GM19099 (cell line): ENCODE data around the gene MTFP1.

Experiments
- POLR2A ChIP-seq: IDR thresholded peaks from 3 replicates; pipeline ENCODE4 v1.6.1; 2011; ENCODE audit warnings: low read depth; ENCODE audit not compliant: insufficient read length; ENCODE audit errors: extremely low read depth

Gene MTFP1, protein sequence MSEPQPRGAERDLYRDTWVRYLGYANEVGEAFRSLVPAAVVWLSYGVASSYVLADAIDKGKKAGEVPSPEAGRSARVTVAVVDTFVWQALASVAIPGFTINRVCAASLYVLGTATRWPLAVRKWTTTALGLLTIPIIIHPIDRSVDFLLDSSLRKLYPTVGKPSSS

GRCh38 chr22:30425616-30426387 is at the start of gene MTFP1:
Gene MTFP1, plus strand, starts transcription at chr22:30425768. Its CDS starts 112 bp downstream, at chr22:30425880.
- TF ChIP-seq POLR2A: peak; percentile 71

GRCh38 chr22:30380011-30380410 is 45.6 kb upstream of the MTFP1 start:
- no peak for TF ChIP-seq POLR2A

GRCh38 chr22:30381264-30381663 is 44.3 kb upstream of the MTFP1 start:
- TF ChIP-seq POLR2A: no peak

DNA sequence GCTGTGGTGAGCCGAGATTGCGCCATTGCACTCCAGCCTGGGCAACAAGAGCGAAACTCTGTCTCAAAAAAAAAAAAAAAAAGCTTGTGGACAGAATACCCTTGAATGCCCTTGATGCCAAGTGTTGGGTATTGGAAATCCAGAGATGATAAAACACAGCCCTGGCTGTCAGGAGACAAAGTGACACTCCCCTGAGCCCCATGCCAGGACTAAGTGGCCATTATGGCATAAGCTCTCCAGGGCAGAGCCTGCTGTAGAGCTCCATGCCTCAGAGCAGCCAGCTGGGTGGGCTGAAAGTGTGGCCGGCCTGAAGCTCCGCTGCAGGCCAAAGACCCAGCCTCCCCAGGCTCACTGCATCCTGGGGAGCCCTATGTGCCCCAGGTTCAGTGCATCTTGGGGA is 43.2 kb upstream of the MTFP1 start:
- no peak for TF ChIP-seq POLR2A

DNA sequence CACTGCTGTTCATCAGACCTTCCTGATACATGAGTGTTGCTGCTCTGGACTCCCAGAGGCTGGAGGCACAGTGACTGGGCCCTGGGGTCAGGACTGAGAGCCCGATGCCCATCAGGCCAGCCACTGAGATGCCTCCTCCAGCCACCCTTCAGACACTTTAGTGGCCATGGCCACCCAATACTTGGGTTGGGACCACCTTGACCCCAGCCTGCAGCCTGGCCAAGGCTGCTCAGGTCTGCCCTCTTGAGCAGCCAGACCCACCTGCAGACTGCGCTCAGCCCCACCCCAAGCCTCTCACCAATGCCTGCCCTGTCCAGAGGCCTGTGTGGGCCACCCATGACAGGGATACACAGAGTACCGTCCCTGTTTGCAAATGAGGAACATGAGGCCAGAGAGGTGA is 42.5 kb upstream of the MTFP1 start:
- TF ChIP-seq POLR2A: no peak

- no peak for TF ChIP-seq POLR2A
Measured at GRCh38 chr22:30385942-30386341, 39.6 kb upstream of the MTFP1 start.

DNA sequence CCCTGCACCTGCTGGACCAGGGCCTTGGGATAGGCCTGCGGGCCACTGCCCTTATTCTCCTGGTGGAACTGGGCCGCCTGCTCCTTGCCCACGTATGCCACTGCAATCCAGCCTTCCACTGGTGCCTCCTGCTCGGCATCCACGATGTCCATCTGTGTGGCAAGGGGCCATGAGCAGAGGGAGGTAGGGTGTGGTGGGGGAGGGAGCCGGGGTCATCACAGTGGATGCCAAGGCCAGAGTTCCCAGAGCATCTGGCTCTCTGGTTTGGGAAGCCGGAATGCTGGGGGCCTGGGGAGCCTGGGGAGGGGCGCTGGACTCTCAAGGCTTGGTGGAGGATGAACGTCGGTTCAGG is 39.0 kb upstream of the MTFP1 start:
- no peak for TF ChIP-seq POLR2A

DNA sequence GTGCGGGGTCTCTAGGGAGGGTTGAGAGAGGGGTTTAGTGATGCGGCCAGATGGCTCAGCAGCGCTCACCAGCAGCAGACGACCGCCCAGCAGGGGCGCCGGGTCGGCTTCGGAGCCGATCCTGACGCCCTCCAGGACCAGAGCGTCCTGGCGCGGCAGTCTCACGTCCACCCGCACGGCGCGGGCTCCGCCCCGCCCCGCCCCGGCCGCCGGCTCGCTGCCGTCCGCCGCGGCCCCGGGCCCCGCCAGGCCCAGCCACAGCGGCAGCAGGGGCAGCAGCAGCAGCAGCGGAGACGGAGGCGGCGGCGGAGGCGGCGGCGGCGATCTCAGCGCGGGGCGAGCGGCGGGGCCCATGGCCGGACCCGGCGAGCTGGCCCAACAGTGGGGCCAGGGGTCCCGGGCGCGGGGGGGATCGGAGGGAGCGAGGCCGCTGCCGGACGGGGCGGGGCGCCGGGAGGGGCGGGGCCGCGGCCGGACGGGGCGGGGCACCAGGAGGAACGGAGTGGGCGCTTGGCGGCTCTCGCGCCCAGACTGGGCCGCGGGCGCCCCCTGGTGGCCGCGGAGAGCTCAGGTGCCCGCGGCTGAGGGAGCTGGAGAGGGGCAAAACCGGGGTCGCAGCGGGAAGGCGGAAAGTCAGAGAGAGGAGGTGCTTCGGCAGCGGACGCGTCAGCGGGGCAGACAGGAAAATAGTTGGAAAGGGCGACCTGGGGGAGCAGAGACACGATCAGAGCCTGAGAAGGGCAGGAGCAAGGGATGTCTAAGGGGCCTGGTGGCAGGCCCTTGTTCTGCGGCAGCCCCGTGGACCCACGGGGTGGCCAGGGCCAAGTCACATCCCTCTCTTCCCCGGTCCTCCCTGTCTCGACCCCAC is 38.4 kb upstream of the MTFP1 start, which contains the start of gene RNF215:
TSS of gene RNF215 (minus strand) at position 452 of the 868 bp plus-strand sequence. CDS start at position 354, 98 bp downstream.
- no peak for TF ChIP-seq POLR2A

GRCh38 chr22:30390974-30391691 is 34.4 kb upstream of the MTFP1 start:
- no peak for TF ChIP-seq POLR2A

- peak; percentile 26 for TF ChIP-seq POLR2A
Measured at GRCh38 chr22:30392661-30393321, 32.8 kb upstream of the MTFP1 start.

GRCh38 chr22:30393322-30393680 is 32.3 kb upstream of the MTFP1 start:
- TF ChIP-seq POLR2A: no peak

DNA sequence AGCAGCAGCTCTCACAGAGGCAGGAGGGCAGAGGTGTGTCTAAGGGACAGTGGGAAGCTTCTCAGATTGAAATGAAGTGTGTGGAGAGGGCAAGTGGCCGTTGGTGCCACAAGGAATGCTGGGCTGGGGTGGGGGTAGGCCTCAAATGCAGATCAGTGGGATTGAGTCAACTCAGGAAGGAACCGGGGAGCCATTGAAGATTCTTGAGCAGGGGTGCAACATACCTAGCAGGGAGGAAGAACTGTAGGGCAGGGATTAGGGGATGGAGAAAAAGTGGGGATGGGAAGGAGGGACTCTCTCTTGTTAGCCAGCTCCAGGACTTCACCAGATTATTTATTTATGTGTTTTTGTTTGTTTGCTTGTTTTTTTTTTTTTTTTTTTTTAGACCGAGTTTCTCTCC is 31.7 kb upstream of the MTFP1 start:
- no peak for TF ChIP-seq POLR2A

- no peak for TF ChIP-seq POLR2A
Measured at GRCh38 chr22:30396871-30397655, 28.5 kb upstream of the MTFP1 start, which contains the start of gene SEC14L2. Gene SEC14L2, plus strand, starts transcription at chr22:30397018. Its CDS starts 99 bp downstream, at chr22:30397117.
